NCI-H510A (cell line): ENCODE data around the gene YPEL1.

Experiments used
- DNase-seq: peaks from one replicate; lab custom pipeline; 2025; lab: John Stamatoyannopoulos, UW

YPEL1 gene

DNA sequence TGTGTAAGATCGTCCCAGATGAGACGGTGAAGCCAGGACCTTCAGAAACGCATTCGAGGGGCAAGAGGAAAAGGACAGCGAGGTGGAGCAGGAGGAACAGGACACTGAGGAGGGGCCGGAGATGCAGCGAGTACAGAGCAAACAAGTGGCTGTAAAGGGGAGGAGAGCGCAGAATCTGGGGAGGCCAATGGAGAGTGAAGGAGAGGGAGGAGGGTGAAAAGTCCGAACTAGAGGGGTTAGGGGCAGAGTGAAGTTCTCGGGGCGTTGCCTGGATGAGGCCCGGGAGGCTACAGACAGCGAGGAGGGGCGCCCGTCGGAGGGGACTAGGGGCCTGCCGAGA lies 78.6 kb downstream of the YPEL1 start:
- DNase-seq: no peak

DNA sequence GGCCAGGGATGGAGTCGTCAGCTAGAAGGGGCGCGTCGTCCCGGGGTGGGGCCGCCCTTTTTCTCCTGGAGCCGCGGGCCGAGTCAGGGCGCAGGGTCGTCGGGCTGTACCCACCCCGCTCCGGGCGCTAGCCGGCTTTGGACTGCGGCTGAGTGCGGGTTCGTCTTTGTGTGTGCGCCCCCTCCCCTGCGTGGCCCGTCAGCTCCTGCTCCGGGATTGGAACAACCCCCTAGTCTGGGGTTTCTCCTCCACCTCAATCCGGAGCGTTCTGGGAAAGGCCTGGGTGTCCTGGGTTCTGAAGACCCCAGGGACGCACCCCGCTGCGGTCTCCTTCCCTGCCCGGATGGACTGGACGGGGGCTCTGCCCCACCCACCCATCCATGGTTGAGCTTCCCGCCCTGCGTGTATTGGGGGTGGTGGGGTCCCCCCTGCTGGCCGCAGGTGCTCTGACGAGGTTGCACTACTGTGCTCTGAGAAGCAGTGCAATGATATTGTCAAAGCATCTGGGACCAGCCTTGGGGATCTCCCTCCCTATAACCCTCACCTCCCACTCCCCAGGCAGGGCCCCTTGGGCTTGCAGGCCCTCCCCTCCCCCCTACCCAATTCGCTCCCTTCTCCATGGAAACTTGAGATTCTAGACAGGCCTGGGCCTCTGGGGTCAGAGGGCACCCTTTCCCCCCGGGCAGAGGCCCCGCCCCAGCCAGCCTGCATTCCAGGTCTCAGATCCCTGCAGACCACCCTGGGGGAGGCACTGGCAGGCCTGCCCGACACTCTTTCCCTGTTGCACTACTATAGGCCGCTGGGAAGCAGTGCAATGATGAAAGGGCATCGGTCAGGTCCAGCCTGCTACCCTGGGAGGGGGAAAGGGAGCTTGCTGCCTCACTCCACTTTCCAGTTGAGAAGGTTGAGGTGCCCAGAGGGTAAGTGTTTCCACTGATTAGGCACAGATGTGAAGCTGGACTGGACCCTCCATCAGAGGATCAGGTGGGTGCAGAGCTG lies 82.7 kb downstream of the YPEL1 start:
- no peak for DNase-seq

DNA sequence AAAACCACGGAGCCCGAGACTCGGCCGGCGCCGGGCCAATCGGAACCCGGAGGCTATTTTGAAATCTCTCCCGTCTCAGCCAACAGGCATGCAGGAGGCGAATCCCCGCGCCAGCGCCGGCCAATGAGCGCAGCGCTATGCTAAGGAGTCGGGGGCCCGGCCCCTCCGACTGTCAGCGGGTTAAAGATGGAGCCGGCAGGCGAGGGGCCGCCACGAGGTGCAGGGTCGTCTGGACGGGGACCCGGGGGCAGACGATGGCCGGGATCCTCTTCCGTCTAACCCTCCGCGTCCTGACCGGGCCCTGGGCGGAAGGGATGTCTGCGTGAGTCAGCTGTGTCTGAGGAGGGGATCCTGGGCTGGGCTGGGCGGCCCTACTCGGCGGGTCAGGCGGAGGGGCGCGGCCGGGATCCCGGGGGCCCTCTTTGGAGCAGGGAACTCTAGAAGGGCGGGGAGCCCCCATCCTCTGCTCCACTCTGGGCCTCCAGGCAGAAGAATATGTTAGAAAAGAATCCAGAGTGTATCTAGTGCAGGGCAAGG lies 83.5 kb downstream of the YPEL1 start:
- peak; percentile 62 for DNase-seq

DNA sequence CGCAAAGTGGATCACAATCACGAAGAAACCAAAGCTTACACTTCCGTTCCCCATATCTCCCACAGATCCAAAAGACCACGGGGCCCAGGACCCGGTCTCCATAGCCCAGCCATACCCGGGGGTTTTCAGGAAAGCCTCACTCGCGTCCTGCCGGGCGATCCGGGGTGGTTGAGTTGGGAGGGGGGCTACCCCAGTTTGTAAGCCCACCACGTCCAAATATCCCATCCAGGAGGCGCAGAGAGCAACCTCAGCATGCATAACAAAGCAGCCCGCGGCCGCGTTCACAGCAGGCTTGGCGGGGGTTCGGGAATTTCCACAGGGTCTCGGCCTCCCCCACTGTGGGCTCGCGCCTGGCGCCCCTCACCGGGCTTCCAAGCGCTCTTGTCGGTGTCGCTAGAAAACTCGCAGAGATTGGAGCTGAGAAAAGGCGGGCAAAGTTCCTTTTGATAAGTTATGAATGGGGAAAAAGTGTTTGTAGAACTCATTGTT lies 84.0 kb downstream of the YPEL1 start:
- DNase-seq: no peak

DNA sequence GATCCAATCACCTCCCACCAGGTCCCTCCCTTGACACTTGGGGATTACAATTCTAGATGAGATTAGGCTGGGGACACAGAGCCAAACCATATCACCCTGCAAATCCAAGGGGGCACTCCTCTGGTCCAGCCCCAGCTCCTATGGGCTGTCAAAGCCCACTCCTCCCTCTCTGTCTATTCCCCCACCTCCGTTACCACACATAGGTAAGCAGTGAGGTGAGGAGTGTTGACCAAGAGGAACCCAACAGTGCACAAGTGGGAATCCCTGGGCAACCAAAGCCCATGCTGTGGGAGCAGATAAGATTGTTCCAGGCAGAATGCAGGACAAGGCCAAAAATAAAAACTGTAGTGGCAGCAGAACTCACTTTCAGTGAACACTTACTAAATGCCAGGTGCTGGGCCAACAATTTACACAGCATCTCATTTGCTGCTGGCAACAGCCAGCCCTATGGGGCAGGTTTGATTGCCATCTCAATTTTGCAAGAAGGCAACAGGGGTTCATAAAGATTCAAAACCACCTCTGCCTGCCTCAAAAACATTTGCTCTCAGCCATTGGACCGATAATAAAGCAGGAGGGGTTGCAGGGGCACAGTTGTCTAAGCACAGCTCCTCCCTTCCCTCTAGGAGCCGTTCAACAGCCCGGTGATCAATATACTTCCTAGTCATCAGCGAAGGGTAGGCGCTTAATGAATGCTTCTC lies 84.6 kb downstream of the YPEL1 start:
- no peak for DNase-seq

DNA sequence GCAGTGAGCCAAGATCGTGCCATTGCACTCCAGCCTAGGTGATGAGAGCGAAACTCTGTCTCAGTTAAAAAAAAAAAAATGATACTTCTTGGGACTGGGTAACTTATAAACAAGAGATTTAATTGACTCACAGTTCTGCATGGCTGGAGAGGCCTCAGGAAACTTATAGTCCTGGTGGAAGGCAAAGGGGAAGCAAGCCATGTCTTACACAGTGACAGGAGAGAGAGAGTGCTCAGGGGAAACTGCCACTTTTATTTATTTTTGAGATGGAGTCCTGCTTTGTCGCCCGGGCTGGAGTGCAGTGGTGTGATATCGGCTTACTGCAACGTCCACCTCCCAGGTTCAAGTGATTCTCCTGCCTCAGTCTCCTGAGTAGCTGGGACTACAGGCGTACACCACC lies 85.3 kb downstream of the YPEL1 start:
- DNase-seq: no peak
